G401.6 (cell line): ENCODE data around the gene ASIP.
"Not testable (repeated sequence)": the region's sequence is repeated elsewhere in the genome, so short reads cannot be mapped to it uniquely, and the experiment has no call there.

Experiments used
- FAIRE-seq: peaks from 2 replicates; lab custom pipeline; 2012; peaks lifted over from hg19 to GRCh38; lab: Jason Lieb, UNC

Gene ASIP

GRCh38 chr20:34287500-34287899 lies 46.3 kb downstream of the ASIP start:
- not testable (repeated sequence) for FAIRE-seq

- FAIRE-seq, result no peak
Measured at GRCh38 chr20:34290471-34290870, 49.2 kb downstream of the ASIP start.

- no peak for FAIRE-seq
Measured at GRCh38 chr20:34292496-34292895, 51.3 kb downstream of the ASIP start.

GRCh38 chr20:34293119-34293518 lies 51.9 kb downstream of the ASIP start:
- no peak for FAIRE-seq

GRCh38 chr20:34293589-34293988 lies 52.4 kb downstream of the ASIP start:
- no peak for FAIRE-seq

- no peak for FAIRE-seq
Measured at GRCh38 chr20:34294563-34294962, 53.3 kb downstream of the ASIP start.

GRCh38 chr20:34295284-34295683 lies 54.1 kb downstream of the ASIP start:
- FAIRE-seq, result no peak

GRCh38 chr20:34296468-34296867 lies 55.2 kb downstream of the ASIP start:
- no peak for FAIRE-seq

GRCh38 chr20:34298294-34298784 lies 57.1 kb downstream of the ASIP start:
- FAIRE-seq, result not testable (repeated sequence)

GRCh38 chr20:34299556-34300255 lies 58.5 kb downstream of the ASIP start:
- FAIRE-seq, result no peak

GRCh38 chr20:34300256-34300806 lies 59.1 kb downstream of the ASIP start:
- no peak for FAIRE-seq

GRCh38 chr20:34300809-34301586 lies 59.8 kb downstream of the ASIP start:
- FAIRE-seq, result no peak

GRCh38 chr20:34301587-34302311 lies 60.5 kb downstream of the ASIP start:
- no peak for FAIRE-seq

GRCh38 chr20:34302312-34302722 lies 61.1 kb downstream of the ASIP start:
- FAIRE-seq, result no peak

- peak; percentile 93 for FAIRE-seq
Measured at GRCh38 chr20:34302723-34303533, 61.7 kb downstream of the ASIP start, which contains the start of gene AHCY. AHCY (minus strand) TSS chr20:34303355; CDS start chr20:34303270, 85 bp downstream.

GRCh38 chr20:34305333-34306230 lies 64.4 kb downstream of the ASIP start:
- FAIRE-seq, result no peak

GRCh38 chr20:34309691-34310090 lies 68.5 kb downstream of the ASIP start:
- no peak for FAIRE-seq

GRCh38 chr20:34310481-34311117 lies 69.4 kb downstream of the ASIP start:
- FAIRE-seq, result no peak

- no peak for FAIRE-seq
Measured at GRCh38 chr20:34311118-34312023, 70.1 kb downstream of the ASIP start.
